ENCODE measurements around the gene RPS8. TPM values are rescaled to one million over a fixed set of nuclear protein-coding genes. Genes with fewer than 3 reads are reported as not detected.
"Not testable (repeated sequence)": the region's sequence is repeated elsewhere in the genome, so short reads cannot be mapped to it uniquely, and the experiment has no call there.

The RPS8 gene
- polyA plus RNA-seq, 5 donors = 2,874 to 3,551 (median 2,984) TPM

- DNase-seq = not testable (repeated sequence)
Observed at GRCh38 chr1:44815926-44816325, 40.6 kb downstream of the RPS8 start.

DNA sequence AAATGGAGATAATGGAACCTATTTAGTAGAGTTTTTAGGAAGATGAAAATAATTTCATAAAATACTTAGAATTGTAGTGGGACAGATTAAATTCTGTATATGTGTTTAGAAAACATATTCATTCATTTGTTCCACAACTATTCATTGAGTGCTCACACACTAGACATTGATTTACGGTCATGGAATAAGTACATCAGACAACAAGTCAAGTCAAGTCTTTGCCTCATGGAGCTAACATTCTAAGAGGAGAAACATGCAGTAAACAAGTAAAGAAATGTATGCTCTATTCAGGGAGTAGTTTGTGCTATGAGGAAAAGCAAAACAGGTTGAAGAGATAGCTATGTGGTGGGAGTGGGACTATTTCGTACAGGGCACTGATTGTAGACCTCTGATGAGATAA lies 42.0 kb downstream of the RPS8 start:
- DNase-seq = no peak

- no peak for DNase-seq
Observed at GRCh38 chr1:44817771-44818495, 42.6 kb downstream of the RPS8 start.

- DNase-seq = peak in 1 of 2 donors; percentile 51
Observed at GRCh38 chr1:44819196-44819607, 43.9 kb downstream of the RPS8 start.

DNA sequence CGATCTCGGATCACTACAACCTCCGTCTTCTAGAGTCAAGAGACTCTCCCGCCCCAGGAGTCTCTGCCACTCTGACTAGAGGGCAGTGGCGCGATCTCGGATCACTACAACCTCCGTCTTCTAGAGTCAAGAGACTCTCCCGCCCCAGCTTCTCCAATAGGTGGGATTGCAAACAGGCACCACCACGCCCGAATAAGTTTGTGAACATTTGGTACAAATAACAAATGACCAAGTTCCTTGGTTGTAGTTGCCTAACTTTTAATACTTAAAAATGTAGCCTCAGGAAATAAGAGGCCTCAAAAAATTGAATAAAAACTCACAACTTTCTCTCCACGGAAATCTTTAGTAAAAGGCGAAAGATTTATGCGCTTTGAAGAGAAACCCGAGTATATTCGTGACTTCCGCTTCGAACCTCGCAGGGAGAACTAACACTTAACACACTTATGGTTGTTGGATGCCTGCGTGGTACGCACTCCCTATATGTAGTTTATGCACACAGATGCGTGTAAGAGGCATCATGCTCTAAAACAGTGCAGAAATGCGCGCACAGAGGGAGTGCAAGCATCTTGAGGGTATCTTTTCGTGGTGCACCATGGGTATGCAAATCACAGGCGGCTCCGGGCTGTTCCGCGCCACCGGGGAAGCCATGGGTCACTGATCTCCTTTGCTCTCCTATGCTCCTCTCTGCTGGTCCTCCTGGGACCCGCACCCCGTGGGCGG lies 44.4 kb downstream of the RPS8 start:
- DNase-seq = peak; percentile 87 to 90

- no peak for DNase-seq
Observed at GRCh38 chr1:44820328-44821239, 45.2 kb downstream of the RPS8 start.

DNA sequence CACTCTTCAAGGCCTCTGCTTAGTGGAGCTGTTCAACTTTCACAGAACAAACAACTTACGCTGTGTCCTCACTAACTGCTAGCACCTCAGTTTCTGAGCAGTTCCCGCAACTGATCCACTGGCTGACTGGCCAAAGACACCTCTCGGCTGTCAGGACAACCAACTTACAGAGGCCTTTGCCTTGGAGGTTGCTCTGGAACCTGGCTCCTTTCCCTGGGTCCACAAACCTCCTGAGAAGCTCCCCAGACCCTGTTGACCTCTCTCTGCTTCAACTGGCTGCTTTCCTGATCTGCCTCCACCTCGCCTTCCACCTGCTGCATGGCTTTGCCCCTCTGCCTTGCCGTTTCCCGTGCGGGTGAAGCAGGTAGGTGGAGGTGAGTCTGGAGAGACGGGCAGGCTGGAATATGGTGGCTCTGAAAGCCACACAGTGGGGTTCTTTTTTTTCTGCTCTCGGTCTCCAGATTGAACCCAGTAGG lies 45.9 kb downstream of the RPS8 start:
- DNase-seq = no peak

- no peak for DNase-seq
Observed at GRCh38 chr1:44822131-44822701, 46.9 kb downstream of the RPS8 start.

GRCh38 chr1:44822981-44823451 lies 47.7 kb downstream of the RPS8 start:
- no peak for DNase-seq

DNA sequence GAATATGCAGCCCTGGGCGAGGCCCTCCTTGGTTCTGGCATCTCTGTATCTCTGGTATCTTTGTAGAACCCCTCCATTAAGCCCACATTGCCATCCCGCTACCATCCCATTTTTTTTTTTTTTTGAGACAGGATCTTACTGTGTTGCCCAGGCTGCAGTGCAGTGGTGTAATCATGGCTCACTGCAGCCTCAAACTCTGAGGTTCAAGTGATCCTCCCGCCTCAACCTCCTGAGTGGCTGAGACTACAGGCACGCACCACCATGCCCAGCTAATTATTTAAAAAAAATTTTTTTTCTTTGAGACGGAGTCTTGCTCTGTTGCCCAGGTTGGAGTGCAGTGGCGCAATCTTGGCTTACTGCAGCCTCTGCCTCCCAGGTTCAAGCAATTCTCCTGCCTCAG lies 49.1 kb downstream of the RPS8 start:
- not testable (repeated sequence) for DNase-seq

DNA sequence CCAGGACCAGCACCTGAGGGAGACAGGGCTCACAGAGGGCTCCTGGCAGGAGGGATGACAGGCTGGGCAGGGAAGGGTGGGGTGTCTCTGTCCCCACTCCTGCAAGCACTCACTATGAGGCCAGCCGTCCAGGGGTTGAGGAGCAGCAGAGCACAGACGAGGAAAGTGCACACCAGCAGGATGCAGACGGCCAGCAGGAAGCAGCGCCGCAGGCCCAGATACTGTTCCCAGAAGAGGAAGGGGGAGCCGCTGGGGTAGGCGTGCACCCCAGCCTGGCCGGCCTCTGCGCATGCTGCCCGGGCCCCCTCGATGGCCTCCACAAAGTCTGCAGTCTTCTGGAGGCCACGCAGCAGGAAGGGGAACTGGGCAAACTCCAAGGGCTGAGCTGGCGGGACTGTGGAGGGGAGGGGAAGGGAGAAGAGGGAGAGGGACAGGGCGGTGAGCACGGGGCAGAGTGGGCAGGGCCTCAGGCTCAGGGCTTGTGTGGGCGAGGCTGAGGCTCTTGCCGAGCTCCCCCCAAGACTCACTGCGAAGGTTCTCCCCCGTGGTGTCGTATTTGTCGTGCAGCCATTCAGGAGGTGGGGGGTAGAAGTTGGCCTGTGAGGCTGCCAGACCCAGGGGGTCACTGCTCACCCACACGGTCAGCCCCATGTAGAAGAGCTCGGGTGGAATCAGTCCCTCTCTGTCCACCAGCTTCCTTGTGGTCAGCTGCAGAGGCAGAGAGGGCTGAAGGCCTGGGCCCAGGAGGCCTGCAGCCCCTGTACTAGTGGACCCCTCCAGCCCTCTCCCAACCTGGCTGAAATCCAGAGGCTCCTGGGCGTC lies 51.2 kb downstream of the RPS8 start:
- DNase-seq = no peak

DNA sequence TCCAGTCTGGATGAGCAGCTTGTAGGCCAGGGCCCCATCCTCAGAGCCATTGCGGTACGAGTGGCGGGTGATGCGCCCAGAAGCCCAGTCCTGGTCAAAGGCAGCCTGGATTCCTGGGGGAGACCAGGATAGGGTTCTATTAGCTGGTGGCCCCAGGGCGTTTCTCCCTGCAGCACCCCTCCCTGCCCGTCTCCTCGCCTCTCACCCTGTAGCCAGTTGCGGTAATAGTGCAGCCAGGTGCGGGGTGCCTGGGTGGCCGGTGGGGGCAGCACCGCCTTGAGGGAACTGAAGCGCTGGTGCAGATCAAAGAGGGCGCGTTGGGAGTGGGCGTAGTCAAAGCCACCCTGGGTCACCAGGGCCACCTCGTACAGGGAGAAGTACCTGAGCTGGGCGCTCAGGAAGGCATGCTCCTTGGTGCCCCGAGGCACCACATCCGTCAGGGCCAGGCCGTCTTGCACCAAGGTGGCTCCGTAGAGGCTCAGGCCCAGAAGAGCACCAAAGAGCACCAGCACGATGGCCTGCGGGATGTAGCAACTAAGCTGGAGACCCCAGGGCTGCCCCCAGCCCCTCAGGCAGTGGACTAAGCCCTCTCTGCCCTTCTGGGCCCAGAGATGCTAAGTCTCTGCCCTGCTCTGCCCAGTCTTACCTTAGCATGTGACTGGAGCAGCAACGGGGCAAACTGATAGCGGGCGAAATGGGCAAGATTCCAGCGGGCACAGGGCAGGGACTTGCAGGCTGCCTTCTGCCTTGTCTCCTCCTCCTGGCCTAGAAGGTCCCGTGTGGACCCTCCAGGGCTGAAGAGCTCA lies 52.1 kb downstream of the RPS8 start:
- no peak for DNase-seq

- no peak for DNase-seq
Observed at GRCh38 chr1:44828003-44828651, 52.8 kb downstream of the RPS8 start.

Other genes with a start within 250 kb of the RPS8 start
- gene TMEM53, start 101.1 kb upstream of the RPS8 start, polyA plus RNA-seq (ENCODE audit: insufficient read depth in 1 of 5, insufficient read length in 5 of 5, low replicate concordance in 1 of 5) = 10 to 100 TPM in 2 of 5 donors, 1 to 10 TPM in 3; 8.2 to 12.0 (median 9.2) TPM
- 1 to 10 TPM; 5.1 to 7.7 (median 6.6) TPM for gene ARMH1, start 100.8 kb upstream of the RPS8 start, polyA plus RNA-seq (ENCODE audit: insufficient read depth in 1 of 5, insufficient read length in 5 of 5, low replicate concordance in 1 of 5)
- gene RNU5D-1, start 44.4 kb upstream of the RPS8 start, polyA plus RNA-seq (ENCODE audit: insufficient read depth in 1 of 5, insufficient read length in 5 of 5, low replicate concordance in 1 of 5) = 1 to 10 TPM in 2 of 5 donors, not detected in 3; 1.4 to 4.3 TPM
- gene KIF2C, start 35.7 kb upstream of the RPS8 start, polyA plus RNA-seq (ENCODE audit: insufficient read depth in 1 of 5, insufficient read length in 5 of 5, low replicate concordance in 1 of 5) = 10 to 100 TPM; 16.2 to 43.9 (median 26.1) TPM
- 1 to 10 TPM in 2 of 5 donors, under 1 TPM in 3; 0.48 to 1.4 (median 0.96) TPM for gene BEST4, start 12.6 kb downstream of the RPS8 start, polyA plus RNA-seq (ENCODE audit: insufficient read depth in 1 of 5, insufficient read length in 5 of 5, low replicate concordance in 1 of 5)
- 10 to 100 TPM in 3 of 5 donors, 1 to 10 TPM in 2; 7.3 to 12.7 (median 10.8) TPM for gene PLK3, start 24.8 kb downstream of the RPS8 start, polyA plus RNA-seq (ENCODE audit: insufficient read depth in 1 of 5, insufficient read length in 5 of 5, low replicate concordance in 1 of 5)
- 1 to 10 TPM in 1 of 5 donors, under 1 TPM in 4; 0.34 to 2.0 (median 0.74) TPM for gene DYNLT4, start 31.8 kb downstream of the RPS8 start, polyA plus RNA-seq (ENCODE audit: insufficient read depth in 1 of 5, insufficient read length in 5 of 5, low replicate concordance in 1 of 5)
- gene BTBD19, start 33.0 kb downstream of the RPS8 start, polyA plus RNA-seq (ENCODE audit: insufficient read depth in 1 of 5, insufficient read length in 5 of 5, low replicate concordance in 1 of 5) = 10 to 100 TPM; 20.5 to 27.7 (median 20.9) TPM
- gene PTCH2, start 67.7 kb downstream of the RPS8 start, polyA plus RNA-seq (ENCODE audit: insufficient read depth in 1 of 5, insufficient read length in 5 of 5, low replicate concordance in 1 of 5) = 1 to 10 TPM; 5.2 to 9.7 (median 6.0) TPM
- 10 to 100 TPM; 26.7 to 31.0 (median 28.5) TPM for gene EIF2B3, start 211.1 kb downstream of the RPS8 start, polyA plus RNA-seq (ENCODE audit: insufficient read depth in 1 of 5, insufficient read length in 5 of 5, low replicate concordance in 1 of 5)
- gene HECTD3, start 235.8 kb downstream of the RPS8 start, polyA plus RNA-seq (ENCODE audit: insufficient read depth in 1 of 5, insufficient read length in 5 of 5, low replicate concordance in 1 of 5) = 10 to 100 TPM; 27.6 to 33.1 (median 32.2) TPM
- 100 to 1,000 TPM in 1 of 5 donors, 10 to 100 TPM in 4; 90.1 to 110 (median 94.8) TPM for gene UROD, start 236.7 kb downstream of the RPS8 start, polyA plus RNA-seq (ENCODE audit: insufficient read depth in 1 of 5, insufficient read length in 5 of 5, low replicate concordance in 1 of 5)